Chondrocyte (in vitro differentiated cells): ENCODE measurements around the gene TMEM273. TPM values are rescaled to one million over a fixed set of nuclear protein-coding genes. Genes with fewer than 3 reads are reported as not detected.

Experiments
- DNase-seq: peaks from one replicate; pipeline ENCODE4 v3.0.0; 2021; ENCODE audit warnings: mixed read lengths, low spot score
- H3K27ac Mint-ChIP-seq: one replicate; pipeline ENCODE4 v1.8.0; 2021; ENCODE audit warnings: mild to moderate bottlenecking, moderate library complexity, mixed read lengths; ENCODE audit not compliant: unreplicated experiment
- H3K27me3 Mint-ChIP-seq: 2 replicates; pipeline ENCODE4 v1.8.0; 2021; ENCODE audit warnings: low read depth, mixed read lengths
- H3K36me3 Mint-ChIP-seq: 2 replicates; pipeline ENCODE4 v1.8.0; 2021; ENCODE audit warnings: low read depth, mixed read lengths
- H3K4me1 Mint-ChIP-seq: 2 replicates; pipeline ENCODE4 v1.8.0; 2021; ENCODE audit warnings: low read depth, mild to moderate bottlenecking, mixed read lengths
- H3K4me3 Mint-ChIP-seq: one replicate; pipeline ENCODE4 v1.8.0; 2021; ENCODE audit warnings: mild to moderate bottlenecking, moderate library complexity, mixed read lengths; ENCODE audit not compliant: unreplicated experiment
- H3K9me3 Mint-ChIP-seq: 2 replicates; pipeline ENCODE4 v1.8.0; 2021; ENCODE audit warnings: low read depth, mixed read lengths
- total RNA-seq: library from RNA; stranded (reverse); gene quantifications from 3 replicates; pipeline ENCODE4 v1.2.1, GENCODE V29; 2021
- TF ChIP-seq, protein P1 (sequence below): fragments of 200-600 bp; sonication (generic); IDR thresholded peaks from 2 replicates; pipeline ENCODE4 v1.5.0; 2021; ENCODE audit warnings: antibody characterized with exemption, mild to moderate bottlenecking, moderate library complexity

TMEM273 gene
- total RNA-seq, 1 donor from 2014 or later = not detected

GRCh38 chr10:49154641-49155040, 33.5 kb downstream of the TMEM273 start:
- TF ChIP-seq, protein P1, sequence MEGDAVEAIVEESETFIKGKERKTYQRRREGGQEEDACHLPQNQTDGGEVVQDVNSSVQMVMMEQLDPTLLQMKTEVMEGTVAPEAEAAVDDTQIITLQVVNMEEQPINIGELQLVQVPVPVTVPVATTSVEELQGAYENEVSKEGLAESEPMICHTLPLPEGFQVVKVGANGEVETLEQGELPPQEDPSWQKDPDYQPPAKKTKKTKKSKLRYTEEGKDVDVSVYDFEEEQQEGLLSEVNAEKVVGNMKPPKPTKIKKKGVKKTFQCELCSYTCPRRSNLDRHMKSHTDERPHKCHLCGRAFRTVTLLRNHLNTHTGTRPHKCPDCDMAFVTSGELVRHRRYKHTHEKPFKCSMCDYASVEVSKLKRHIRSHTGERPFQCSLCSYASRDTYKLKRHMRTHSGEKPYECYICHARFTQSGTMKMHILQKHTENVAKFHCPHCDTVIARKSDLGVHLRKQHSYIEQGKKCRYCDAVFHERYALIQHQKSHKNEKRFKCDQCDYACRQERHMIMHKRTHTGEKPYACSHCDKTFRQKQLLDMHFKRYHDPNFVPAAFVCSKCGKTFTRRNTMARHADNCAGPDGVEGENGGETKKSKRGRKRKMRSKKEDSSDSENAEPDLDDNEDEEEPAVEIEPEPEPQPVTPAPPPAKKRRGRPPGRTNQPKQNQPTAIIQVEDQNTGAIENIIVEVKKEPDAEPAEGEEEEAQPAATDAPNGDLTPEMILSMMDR = no peak
- Mint-ChIP-seq H3K36me3 (no peaks in the 10 kb centered on the region), H3K27me3 (peaks cover 22% of the 10 kb centered on the region)

DNA sequence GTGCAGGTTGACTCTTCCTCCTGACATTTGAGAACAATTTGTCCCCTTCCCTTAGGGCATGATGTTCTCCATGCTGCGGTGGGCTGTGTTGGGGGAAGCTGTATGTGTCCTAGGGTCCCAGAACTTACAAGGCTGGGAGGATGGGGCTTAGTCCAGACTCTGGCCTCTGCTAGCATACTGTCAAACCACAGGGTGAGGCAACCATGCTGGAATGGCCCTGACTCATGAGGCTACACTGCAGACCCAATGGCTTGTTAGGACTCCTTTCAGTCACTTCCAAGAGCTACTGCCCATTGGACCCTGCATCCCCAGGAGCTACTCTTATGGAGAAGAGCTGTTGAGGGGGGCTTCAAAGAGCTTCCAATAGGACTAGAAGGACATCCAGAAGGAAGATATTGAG, 34.2 kb downstream of the TMEM273 start:
- no peak for DNase-seq
- no peak overlapping the region for H3K4me3 Mint-ChIP-seq
- peaks cover 19% of the 10 kb centered on the region for H3K27me3 Mint-ChIP-seq
- no peak overlapping the region for H3K27ac Mint-ChIP-seq
- H3K36me3 Mint-ChIP-seq = no peaks in the 10 kb centered on the region
- TF ChIP-seq, protein P1 = no peak
- no peaks in the 10 kb centered on the region for H3K9me3 Mint-ChIP-seq
- H3K4me1 Mint-ChIP-seq = no peaks in the 10 kb centered on the region

More at GRCh38 chr10:49154641-49155040, 33.5 kb downstream of the TMEM273 start:
- H3K4me1 Mint-ChIP-seq = no peaks in the 10 kb centered on the region
- no peaks in the 10 kb centered on the region for H3K9me3 Mint-ChIP-seq
- DNase-seq = no peak
- H3K4me3 Mint-ChIP-seq = no peak overlapping the region
- H3K27ac Mint-ChIP-seq = no peak overlapping the region

GRCh38 chr10:49153115-49153514, 35.1 kb downstream of the TMEM273 start:
- Mint-ChIP-seq H3K4me1 (no peaks in the 10 kb centered on the region), H3K4me3 (no peak overlapping the region), H3K9me3 (peaks cover 3% of the 10 kb centered on the region), H3K27ac (no peak overlapping the region), H3K36me3 (peaks cover 2% of the 10 kb centered on the region), H3K27me3 (peaks cover 14% of the 10 kb centered on the region)
- TF ChIP-seq, protein P1 = no peak
- DNase-seq = no peak

DNA sequence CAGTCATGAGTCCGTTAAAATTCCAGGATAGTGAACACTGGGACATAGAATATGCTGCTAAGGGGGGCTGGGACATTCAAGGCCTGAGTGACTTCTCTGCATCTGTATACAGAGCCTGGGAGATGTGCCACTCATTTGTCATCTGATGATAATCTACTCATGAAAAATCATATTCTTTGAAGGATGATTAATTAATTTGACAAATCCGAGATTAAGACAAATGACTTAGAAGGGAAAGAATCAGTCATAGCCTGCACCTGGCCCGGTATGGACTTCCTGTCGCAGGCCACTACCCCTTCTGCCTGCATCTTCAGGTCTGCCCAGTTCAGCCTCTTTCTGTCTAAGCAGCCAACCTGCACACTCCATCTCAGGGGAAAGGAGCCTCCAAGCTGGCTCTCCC, 35.5 kb downstream of the TMEM273 start:
- no peaks in the 10 kb centered on the region for H3K4me1 Mint-ChIP-seq
- H3K4me3 Mint-ChIP-seq = no peak overlapping the region
- H3K27me3 Mint-ChIP-seq = peaks cover 12% of the 10 kb centered on the region
- peaks cover 3% of the 10 kb centered on the region for H3K36me3 Mint-ChIP-seq
- TF ChIP-seq, protein P1 = no peak
- no peak for DNase-seq
- no peak overlapping the region for H3K27ac Mint-ChIP-seq
- peaks cover 5% of the 10 kb centered on the region for H3K9me3 Mint-ChIP-seq

DNA sequence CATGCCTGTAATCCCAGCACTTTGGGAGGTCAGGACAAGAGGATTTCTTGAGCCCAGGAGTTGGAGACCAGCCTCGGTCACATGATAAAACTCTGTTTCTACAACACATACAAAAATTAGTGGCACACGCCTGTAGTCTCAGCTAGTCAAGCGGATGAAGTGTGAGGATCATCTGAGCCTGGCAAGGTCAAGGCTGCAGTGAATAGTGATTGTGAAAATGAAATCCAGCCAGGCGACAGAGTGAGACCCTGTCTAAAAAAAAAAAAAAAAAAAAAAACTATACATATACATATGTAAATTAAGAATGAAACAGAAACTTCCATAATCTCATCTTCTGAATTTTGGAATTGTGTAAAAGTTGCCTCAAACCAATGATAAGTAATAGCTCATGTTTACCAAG, 36.2 kb downstream of the TMEM273 start:
- TF ChIP-seq, protein P1 = no peak
- no peak for DNase-seq
- H3K4me3 Mint-ChIP-seq = no peak overlapping the region
- peaks cover 3% of the 10 kb centered on the region for H3K36me3 Mint-ChIP-seq
- H3K4me1 Mint-ChIP-seq = no peaks in the 10 kb centered on the region
- H3K9me3 Mint-ChIP-seq = peaks cover 10% of the 10 kb centered on the region
- no peak overlapping the region for H3K27ac Mint-ChIP-seq
- H3K27me3 Mint-ChIP-seq = peaks cover 10% of the 10 kb centered on the region
